CD14-positive monocyte (primary cell): ENCODE measurements around the gene MMEL1. TPM values are rescaled to one million over a fixed set of nuclear protein-coding genes. Genes with fewer than 3 reads are reported as not detected.

ENCODE experiments used
- DNase-seq, 3 donors: peaks; one replicate each; pipeline ENCODE4 v3.0.0-alpha.2; 2011 to 2022
- H2AFZ ChIP-seq: 2 replicates; pipeline ENCODE4 v1.6.0; 2012; ENCODE audit warnings: mild to moderate bottlenecking, low read depth, low read length, inconsistent platforms; ENCODE audit not compliant: insufficient read depth, poor library complexity, severe bottlenecking
- H3K27ac ChIP-seq, 2 donors: 1 replicate in 1 of 2; 2 replicates in 1 of 2; pipeline ENCODE4 v1.5.1; 2012 to 2013; ENCODE audit warnings: low read length in 2 of 2, control low read depth in 1 of 2, inconsistent platforms in 1 of 2, low read depth in 1 of 2, mild to moderate bottlenecking in 1 of 2
- H3K27me3 ChIP-seq, 2 donors: one replicate each; pipeline versions ENCODE4 v1.6.0 to v1.6.1; 2011 to 2013; ENCODE audit warnings: low read length in 2 of 2; ENCODE audit not compliant: control insufficient read depth in 2 of 2, insufficient read depth in 2 of 2
- H3K36me3 ChIP-seq, 2 donors: replicated peaks in 1 of 2; 1 replicate in 1 of 2; 2 replicates in 1 of 2; pipeline versions ENCODE4 v1.5.1 to v1.6.1; 2012 to 2013; ENCODE audit warnings: low read length in 2 of 2, control low read depth in 1 of 2, inconsistent platforms in 1 of 2, mild to moderate bottlenecking in 1 of 2; ENCODE audit not compliant: insufficient read depth in 2 of 2, control insufficient read depth in 1 of 2
- H3K4me1 ChIP-seq, 2 donors: 1 replicate in 1 of 2; 2 replicates in 1 of 2; pipeline versions ENCODE4 v1.5.1 to v1.6.1; 2012 to 2013; ENCODE audit warnings: low read length in 2 of 2, control low read depth in 1 of 2, inconsistent platforms in 1 of 2, mild to moderate bottlenecking in 1 of 2, moderate library complexity in 1 of 2; ENCODE audit not compliant: insufficient read depth in 2 of 2, control insufficient read depth in 1 of 2
- H3K4me2 ChIP-seq: replicated peaks from 2 replicates; pipeline ENCODE3; 2012; ENCODE audit warnings: low read length, moderate library complexity, mild to moderate bottlenecking; ENCODE audit not compliant: poor library complexity, severe bottlenecking; ENCODE audit errors: extremely low read depth
- H3K4me3 ChIP-seq, 3 experiments: fragments of 200-600 bp in 1 of 3; sonication (generic) in 1 of 3; replicated peaks in 1 of 3; 1 replicate in 2 of 3; 2 replicates in 1 of 3; pipeline ENCODE4 v1.5.1; 2011 to 2013; ENCODE audit warnings: low read length in 3 of 3, mild to moderate bottlenecking in 3 of 3, control low read depth in 2 of 3, low read depth in 2 of 3, inconsistent platforms in 1 of 3, moderate library complexity in 1 of 3
- H3K79me2 ChIP-seq: 2 replicates; pipeline ENCODE4 v1.6.0; 2012; ENCODE audit warnings: mild to moderate bottlenecking, control low read depth, inconsistent platforms, low read length, moderate library complexity; ENCODE audit not compliant: insufficient read depth
- H3K9ac ChIP-seq: 2 replicates; pipeline ENCODE4 v1.6.0; 2017; ENCODE audit warnings: low read length, mild to moderate bottlenecking; ENCODE audit not compliant: insufficient read depth, poor library complexity, severe bottlenecking
- H3K9me3 ChIP-seq, 2 donors: replicated peaks in 1 of 2; 1 replicate in 1 of 2; 2 replicates in 1 of 2; pipeline versions ENCODE4 v1.5.1 to v1.6.1; 2012 to 2013; ENCODE audit warnings: low read length in 2 of 2, control low read depth in 1 of 2; ENCODE audit not compliant: control insufficient read depth in 1 of 2, insufficient read depth in 1 of 2
- H4K20me1 ChIP-seq: 2 replicates; pipeline ENCODE4 v1.6.0; 2012; ENCODE audit warnings: mild to moderate bottlenecking, low read length, control low read depth, moderate library complexity; ENCODE audit not compliant: insufficient read depth
- H3K27ac Mint-ChIP-seq, 7 donors: one replicate each; pipeline ENCODE4 v1.8.0; 2020; ENCODE audit warnings: mild to moderate bottlenecking in 7 of 7, mixed read lengths in 7 of 7, moderate library complexity in 6 of 7, inconsistent platforms in 2 of 7
- H3K27me3 Mint-ChIP-seq, 3 donors: one replicate each; pipeline ENCODE4 v1.8.0; 2021 to 2022; ENCODE audit warnings: low read depth in 3 of 3, mild to moderate bottlenecking in 3 of 3, mixed read lengths in 3 of 3, moderate library complexity in 3 of 3, inconsistent platforms in 1 of 3
- H3K36me3 Mint-ChIP-seq, 2 donors: one replicate each; pipeline ENCODE4 v1.8.0; 2020; ENCODE audit warnings: mixed read lengths in 2 of 2, inconsistent platforms in 1 of 2, mild to moderate bottlenecking in 1 of 2
- H3K4me1 Mint-ChIP-seq: one replicate; pipeline ENCODE4 v1.8.0; 2020; ENCODE audit warnings: mild to moderate bottlenecking, mixed read lengths
- H3K4me3 Mint-ChIP-seq, 2 donors: one replicate each; pipeline ENCODE4 v1.8.0; 2020; ENCODE audit warnings: mild to moderate bottlenecking in 2 of 2, mixed read lengths in 2 of 2, moderate library complexity in 1 of 2
- H3K9me3 Mint-ChIP-seq, 7 donors: one replicate each; pipeline ENCODE4 v1.8.0; 2020 to 2022; ENCODE audit warnings: mixed read lengths in 7 of 7, mild to moderate bottlenecking in 6 of 7, moderate library complexity in 6 of 7, inconsistent platforms in 2 of 7
- CTCF ChIP-seq: fragments of 200-600 bp; IDR thresholded peaks from one replicate; pipeline ENCODE4 v1.8.0; 2022; ENCODE audit warnings: antibody characterized with exemption, mild to moderate bottlenecking
- WGBS: methylation state at CpG from one replicate; pipeline ENCODE4 v1.1.5; 2013; ENCODE audit warnings: missing lambda C conversion rate; ENCODE audit not compliant: insufficient coverage; 5-methylcytosine and 5-hydroxymethylcytosine counted together
- intact Hi-C, 2 donors: fragments of 100-400 bp; cut with micrococcal nuclease; formaldehyde crosslinking; loops; one replicate each; pipeline versions ENCODE4 v1.15.0 to v1.15.1; 2023
- polyA plus RNA-seq, 3 donors: library from polyadenylated mRNA; depleted of rRNA in 1 of 3; unstranded in 2 of 3; stranded (reverse) in 1 of 3; fragments of 300-500 nt in 2 of 3; fragments of >200 nt in 1 of 3; fragmentation: Illumina TruSeq in 2 of 3; gene quantifications; 1 replicate in 2 of 3; 2 replicates in 1 of 3; pipeline ENCODE4 v1.2.3, GENCODE V29; 2012 to 2021

Gene MMEL1
- polyA plus RNA-seq, 3 donors, result 1.1 to 4.4 (median 1.9) TPM

- no peak for DNase-seq
- peaks cover 37 to 52% of the 10 kb centered on the region in 2 donors for H3K36me3 Mint-ChIP-seq
- H3K9me3 ChIP-seq, result no peaks in the 10 kb centered on the region
- H3K79me2 ChIP-seq, result peaks cover 4% of the 10 kb centered on the region
- no peak overlapping the region for H3K27ac Mint-ChIP-seq
- H3K27me3 Mint-ChIP-seq, result peaks cover 6 to 13% (median 7%) of the 10 kb centered on the region in 3 donors
- H3K4me3 Mint-ChIP-seq, result no peak overlapping the region
- peaks cover 4 to 6% of the 10 kb centered on the region in 2 donors for H3K4me1 ChIP-seq
- H3K9ac ChIP-seq, result no peak overlapping the region
- WGBS, result 95% methylated on average over 17 of the region's 18 CpGs
- intact Hi-C loops, result no loop called here
- peaks cover 55 to 58% of the 10 kb centered on the region in 2 donors for H3K36me3 ChIP-seq
- TF ChIP-seq CTCF, result no peak
- H3K27ac ChIP-seq, result no peak overlapping the region
- H3K4me1 Mint-ChIP-seq, result peaks cover 5% of the 10 kb centered on the region
- no peak overlapping the region for H2AFZ ChIP-seq
- no peaks in the 10 kb centered on the region for H3K27me3 ChIP-seq
- H3K9me3 Mint-ChIP-seq, result no peaks in the 10 kb centered on the region
- no peak overlapping the region for H3K4me3 ChIP-seq
- H4K20me1 ChIP-seq, result peaks cover 57% of the 10 kb centered on the region
- no peak overlapping the region for H3K4me2 ChIP-seq
Measured at GRCh38 chr1:2563205-2563604, 69.6 kb downstream of the MMEL1 start.

GRCh38 chr1:2561898-2562895, 70.6 kb downstream of the MMEL1 start:
- Histone ChIP-seq H2AFZ (no peak overlapping the region), H3K27me3 (no peaks in the 10 kb centered on the region), H3K4me2 (no peak overlapping the region), H3K27ac (no peak overlapping the region), H4K20me1 (peaks cover 64% of the 10 kb centered on the region), H3K79me2 (peaks cover 14% of the 10 kb centered on the region), H3K4me1 (peaks cover 14 to 16% of the 10 kb centered on the region in 2 donors), H3K9ac (no peak overlapping the region), H3K36me3 (peaks cover 61 to 65% of the 10 kb centered on the region in 2 donors), H3K4me3 (no peak overlapping the region), H3K9me3 (no peaks in the 10 kb centered on the region)
- Mint-ChIP-seq H3K27ac (no peak overlapping the region), H3K9me3 (no peaks in the 10 kb centered on the region), H3K4me1 (peaks cover 14% of the 10 kb centered on the region), H3K36me3 (peaks cover 44 to 59% of the 10 kb centered on the region in 2 donors), H3K27me3 (peaks cover 6 to 10% (median 10%) of the 10 kb centered on the region in 3 donors), H3K4me3 (no peak overlapping the region)
- peak; percentile 86 for TF ChIP-seq CTCF
- intact Hi-C loops, result no loop called here
- no peak for DNase-seq
- 99% methylated on average over 10 of the region's 24 CpGs for whole genome bisulfite sequencing
